ENCODE data around the gene SRGAP1. TPM values are rescaled to one million over a fixed set of nuclear protein-coding genes. Genes with fewer than 3 reads are reported as not detected.

SRGAP1 gene
- total RNA-seq, 4 donors from 2014 or later = 13.1 to 81.5 (median 22.4) TPM

GRCh38 chr12:63963868-63964267 lies 119.4 kb downstream of the SRGAP1 start:
- Histone ChIP-seq H3K4me3 (no peak overlapping the region), H3K27ac (peak overlapping the region in 2 of 4 donors; percentile 1 to 53), H3K4me1 (peaks cover 0 to 73% (median 8%) of the 10 kb centered on the region in 4 donors), H3K36me3 (no peaks in the 10 kb centered on the region), H3K9me3 (no peaks in the 10 kb centered on the region), H3K27me3 (no peaks in the 10 kb centered on the region)
- TF ChIP-seq EP300 (IDR thresholded peaks at IDR 0.05) (peak; percentile 60 to 62), POLR2A (IDR thresholded peaks at IDR 0.05) (no peak)
- DNase-seq (ENCODE audit: low spot score in 2 of 2) = no peak
- 32 to 54% methylated on average over 2 of the region's 2 CpGs for WGBS, 2 donors

GRCh38 chr12:63964301-63964700 lies 119.8 kb downstream of the SRGAP1 start:
- 90 to 94% methylated on average over 1 of the region's 1 CpG for WGBS, 2 donors
- TF ChIP-seq POLR2A (IDR thresholded peaks at IDR 0.05) = no peak
- no peak for DNase-seq (ENCODE audit: low spot score in 2 of 2)
- no peaks in the 10 kb centered on the region for H3K36me3 ChIP-seq
- H3K4me3 ChIP-seq = no peak overlapping the region
- H3K4me1 ChIP-seq = peaks cover 0 to 73% (median 8%) of the 10 kb centered on the region in 4 donors
- no peaks in the 10 kb centered on the region for H3K9me3 ChIP-seq
- H3K27ac ChIP-seq = peak overlapping the region in 2 of 4 donors; percentile 1 to 53
- H3K27me3 ChIP-seq = no peaks in the 10 kb centered on the region

GRCh38 chr12:63965936-63966605 lies 121.6 kb downstream of the SRGAP1 start:
- no peak for TF ChIP-seq CTCF (IDR thresholded peaks at IDR 0.05)
- TF ChIP-seq EP300 (IDR thresholded peaks at IDR 0.05) = no peak
- no peak for TF ChIP-seq POLR2A (IDR thresholded peaks at IDR 0.05)
- no peak overlapping the region for H3K27ac ChIP-seq
- no peaks in the 10 kb centered on the region for H3K27me3 ChIP-seq
- DNase-seq (ENCODE audit: low spot score in 2 of 2) = no peak
- peaks cover 0 to 72% (median 8%) of the 10 kb centered on the region in 4 donors for H3K4me1 ChIP-seq
- no peaks in the 10 kb centered on the region for H3K9me3 ChIP-seq
- H3K4me3 ChIP-seq = no peak overlapping the region
- no peaks in the 10 kb centered on the region for H3K36me3 ChIP-seq
- 52 to 63% methylated on average over 3 of the region's 3 CpGs for WGBS, 2 donors

GRCh38 chr12:63966606-63966975 lies 122.1 kb downstream of the SRGAP1 start:
- no peaks in the 10 kb centered on the region for H3K9me3 ChIP-seq
- no peak for DNase-seq (ENCODE audit: low spot score in 2 of 2)
- H3K27ac ChIP-seq = no peak overlapping the region
- WGBS, 2 donors = 95 to 97% methylated on average over 2 of the region's 2 CpGs
- no peaks in the 10 kb centered on the region for H3K27me3 ChIP-seq
- no peak for TF ChIP-seq CTCF (IDR thresholded peaks at IDR 0.05)
- no peak for TF ChIP-seq POLR2A (IDR thresholded peaks at IDR 0.05)
- TF ChIP-seq EP300 (IDR thresholded peaks at IDR 0.05) = no peak
- H3K36me3 ChIP-seq = no peaks in the 10 kb centered on the region
- H3K4me3 ChIP-seq = no peak overlapping the region
- H3K4me1 ChIP-seq = peaks cover 0 to 67% (median 5%) of the 10 kb centered on the region in 4 donors

- Histone ChIP-seq H3K27me3 (no peaks in the 10 kb centered on the region), H3K27ac (no peak overlapping the region), H3K4me3 (no peak overlapping the region), H3K9me3 (no peaks in the 10 kb centered on the region), H3K4me1 (peaks cover 0 to 57% (median 3%) of the 10 kb centered on the region in 4 donors), H3K36me3 (no peaks in the 10 kb centered on the region)
- WGBS, 2 donors = 56 to 60% methylated on average over 5 of the region's 5 CpGs
- no peak for DNase-seq (ENCODE audit: low spot score in 2 of 2)
- TF ChIP-seq EP300 (IDR thresholded peaks at IDR 0.05) (no peak), CTCF (IDR thresholded peaks at IDR 0.05) (no peak)
Observed at GRCh38 chr12:63967358-63968145, 123.1 kb downstream of the SRGAP1 start.

GRCh38 chr12:63968673-63969072 lies 124.2 kb downstream of the SRGAP1 start:
- no peak for DNase-seq (ENCODE audit: low spot score in 2 of 2)
- TF ChIP-seq POLR2A (IDR thresholded peaks at IDR 0.05) (no peak), CTCF (IDR thresholded peaks at IDR 0.05) (no peak), EP300 (IDR thresholded peaks at IDR 0.05) (no peak)
- no peaks in the 10 kb centered on the region for H3K27me3 ChIP-seq

More at GRCh38 chr12:63968673-63969072, 124.2 kb downstream of the SRGAP1 start:
- Histone ChIP-seq H3K27ac (no peak overlapping the region), H3K4me1 (peaks cover 0 to 48% (median 3%) of the 10 kb centered on the region in 4 donors), H3K36me3 (no peaks in the 10 kb centered on the region), H3K4me3 (no peak overlapping the region), H3K9me3 (no peaks in the 10 kb centered on the region)
- 79 to 85% methylated on average over 6 of the region's 6 CpGs for WGBS, 2 donors
